RWPE2 (cell line): ENCODE results near the gene P4HB.

Source experiments
- ATAC-seq: fragments of 200-7000 bp; cut with Tn5 transposase; 3 replicates; pipeline ENCODE4 v1.9.1; 2021; ENCODE audit warnings: low read depth
- DNase-seq: peaks from one replicate; pipeline ENCODE4 v3.0.0-alpha.2; 2020; ENCODE audit warnings: low spot score
- H3K27ac ChIP-seq: fragments of 450-650 bp; 2 replicates; pipeline ENCODE4 v1.5.1; 2017; ENCODE audit warnings: mild to moderate bottlenecking; ENCODE audit not compliant: poor library complexity, severe bottlenecking
- H3K27me3 ChIP-seq: fragments of 250-450 bp; sonication (Bioruptor Pico); 2 replicates; pipeline ENCODE4 v1.5.1; 2021; ENCODE audit warnings: mild to moderate bottlenecking, moderate library complexity; ENCODE audit not compliant: insufficient read depth, poor library complexity, severe bottlenecking
- H3K36me3 ChIP-seq: fragments of 250-450 bp; sonication (Bioruptor Pico); 2 replicates; pipeline ENCODE4 v1.5.1; 2020; ENCODE audit warnings: low read depth, mild to moderate bottlenecking, moderate library complexity
- H3K4me1 ChIP-seq: fragments of 250-450 bp; sonication (Bioruptor Pico); 2 replicates; pipeline ENCODE4 v1.5.1; 2021; ENCODE audit warnings: mild to moderate bottlenecking, moderate library complexity; ENCODE audit not compliant: insufficient read depth, poor library complexity, severe bottlenecking
- H3K4me3 ChIP-seq: fragments of 250-450 bp; sonication (Bioruptor Pico); 2 replicates; pipeline ENCODE4 v1.5.1; 2021; ENCODE audit warnings: mild to moderate bottlenecking, moderate library complexity; ENCODE audit not compliant: severe bottlenecking
- H3K9me3 ChIP-seq: fragments of 250-450 bp; sonication (Bioruptor Pico); 2 replicates; pipeline ENCODE4 v1.5.1; 2021; ENCODE audit warnings: mild to moderate bottlenecking, moderate library complexity; ENCODE audit not compliant: severe bottlenecking
- TF ChIP-seq, protein P1 (sequence below): fragments of 450-650 bp; IDR thresholded peaks from one replicate; pipeline ENCODE4 v1.5.1; 2017; ENCODE audit warnings: mild to moderate bottlenecking, moderate library complexity; ENCODE audit not compliant: poor library complexity, severe bottlenecking

The P4HB gene

DNA sequence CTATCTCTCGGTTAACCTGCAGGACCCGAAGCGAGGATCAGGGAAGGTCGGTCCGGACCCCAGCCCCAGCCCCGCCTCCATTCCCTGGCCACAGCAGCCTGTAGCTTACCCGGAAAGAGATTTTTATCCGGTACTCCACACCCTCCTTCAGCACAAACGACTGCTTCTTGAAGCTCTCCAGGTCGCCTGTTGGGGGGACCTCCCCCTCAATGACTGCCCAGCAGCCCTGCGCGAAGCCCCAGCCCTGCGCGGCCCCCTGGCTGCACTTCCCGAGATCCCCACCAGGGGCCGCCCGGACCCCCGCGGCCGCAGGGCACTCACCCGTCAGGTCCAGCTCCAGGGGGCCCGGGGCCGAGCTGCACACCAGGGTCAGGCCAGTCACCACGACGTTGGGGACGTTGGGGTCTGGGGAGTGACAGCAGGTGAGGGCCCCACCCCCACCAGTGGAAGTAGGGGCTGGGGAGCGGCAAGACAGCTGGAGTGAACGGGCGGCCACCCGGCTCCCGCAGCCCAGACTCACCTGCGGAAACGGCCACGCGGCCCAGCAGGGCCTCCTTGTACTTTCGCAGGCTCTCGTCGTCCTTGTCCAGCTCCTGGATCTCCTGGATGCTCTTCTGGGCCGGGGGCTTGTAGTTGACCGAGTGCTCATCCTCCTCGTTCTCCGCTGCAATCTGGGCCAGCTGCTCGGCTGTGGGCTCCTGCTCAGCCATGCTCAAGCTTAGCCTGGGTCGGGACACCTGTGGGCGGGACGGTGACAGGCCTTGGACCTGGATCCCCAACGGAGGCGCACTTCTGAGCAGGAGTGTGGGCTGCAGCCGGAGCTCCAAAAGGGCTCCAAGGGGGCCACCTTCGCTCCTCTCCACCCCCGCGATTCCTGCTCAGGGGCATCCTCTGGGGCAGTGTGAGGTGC lies 9.1 kb upstream of the P4HB start:
- ATAC-seq, result no peak
- DNase-seq, result peak; percentile 75
- Histone ChIP-seq H3K36me3 (peaks cover 47% of the 10 kb centered on the region), H3K4me3 (peak overlapping the region; percentile 82), H3K4me1 (peaks cover 31% of the 10 kb centered on the region), H3K9me3 (no peaks in the 10 kb centered on the region), H3K27me3 (no peaks in the 10 kb centered on the region), H3K27ac (peak overlapping the region; percentile 98)
- TF ChIP-seq, protein P1, sequence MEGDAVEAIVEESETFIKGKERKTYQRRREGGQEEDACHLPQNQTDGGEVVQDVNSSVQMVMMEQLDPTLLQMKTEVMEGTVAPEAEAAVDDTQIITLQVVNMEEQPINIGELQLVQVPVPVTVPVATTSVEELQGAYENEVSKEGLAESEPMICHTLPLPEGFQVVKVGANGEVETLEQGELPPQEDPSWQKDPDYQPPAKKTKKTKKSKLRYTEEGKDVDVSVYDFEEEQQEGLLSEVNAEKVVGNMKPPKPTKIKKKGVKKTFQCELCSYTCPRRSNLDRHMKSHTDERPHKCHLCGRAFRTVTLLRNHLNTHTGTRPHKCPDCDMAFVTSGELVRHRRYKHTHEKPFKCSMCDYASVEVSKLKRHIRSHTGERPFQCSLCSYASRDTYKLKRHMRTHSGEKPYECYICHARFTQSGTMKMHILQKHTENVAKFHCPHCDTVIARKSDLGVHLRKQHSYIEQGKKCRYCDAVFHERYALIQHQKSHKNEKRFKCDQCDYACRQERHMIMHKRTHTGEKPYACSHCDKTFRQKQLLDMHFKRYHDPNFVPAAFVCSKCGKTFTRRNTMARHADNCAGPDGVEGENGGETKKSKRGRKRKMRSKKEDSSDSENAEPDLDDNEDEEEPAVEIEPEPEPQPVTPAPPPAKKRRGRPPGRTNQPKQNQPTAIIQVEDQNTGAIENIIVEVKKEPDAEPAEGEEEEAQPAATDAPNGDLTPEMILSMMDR, result peak; percentile 89

DNA sequence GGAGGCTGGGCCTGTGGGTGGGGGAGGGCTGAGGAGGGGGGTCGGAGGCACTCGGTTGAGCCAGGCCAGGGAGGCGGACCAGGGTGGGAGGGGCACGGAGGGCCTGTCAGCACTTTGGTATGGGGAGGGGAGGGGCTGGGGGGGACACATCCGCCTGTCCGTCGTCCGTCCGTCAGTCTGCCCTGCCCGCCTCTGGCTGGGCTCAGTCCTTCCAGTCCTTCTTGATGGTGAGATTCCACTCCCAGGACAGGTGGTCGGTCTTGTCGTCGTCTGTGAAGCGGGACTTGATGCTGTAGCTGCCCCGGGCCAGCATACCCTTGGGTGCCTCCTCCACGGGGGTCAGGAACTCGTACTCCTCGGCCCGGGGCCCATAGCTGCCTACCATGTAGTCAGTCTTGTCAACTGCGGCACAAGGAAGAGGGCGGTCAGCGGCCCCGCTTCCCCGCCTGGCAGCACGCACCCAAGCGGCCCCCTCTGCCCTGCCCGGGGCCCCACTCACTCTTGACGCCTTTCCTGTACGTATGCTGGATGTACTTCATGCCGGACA lies 8.4 kb upstream of the P4HB start:
- TF ChIP-seq, protein P1, result no peak
- no peaks in the 10 kb centered on the region for H3K9me3 ChIP-seq
- peaks cover 31% of the 10 kb centered on the region for H3K4me1 ChIP-seq
- H3K36me3 ChIP-seq, result peaks cover 54% of the 10 kb centered on the region
- H3K27me3 ChIP-seq, result no peaks in the 10 kb centered on the region
- peak; percentile 96 for DNase-seq
- ATAC-seq, result peak; percentile 36
- peak overlapping the region; percentile 98 for H3K27ac ChIP-seq
- peak overlapping the region; percentile 82 for H3K4me3 ChIP-seq

DNA sequence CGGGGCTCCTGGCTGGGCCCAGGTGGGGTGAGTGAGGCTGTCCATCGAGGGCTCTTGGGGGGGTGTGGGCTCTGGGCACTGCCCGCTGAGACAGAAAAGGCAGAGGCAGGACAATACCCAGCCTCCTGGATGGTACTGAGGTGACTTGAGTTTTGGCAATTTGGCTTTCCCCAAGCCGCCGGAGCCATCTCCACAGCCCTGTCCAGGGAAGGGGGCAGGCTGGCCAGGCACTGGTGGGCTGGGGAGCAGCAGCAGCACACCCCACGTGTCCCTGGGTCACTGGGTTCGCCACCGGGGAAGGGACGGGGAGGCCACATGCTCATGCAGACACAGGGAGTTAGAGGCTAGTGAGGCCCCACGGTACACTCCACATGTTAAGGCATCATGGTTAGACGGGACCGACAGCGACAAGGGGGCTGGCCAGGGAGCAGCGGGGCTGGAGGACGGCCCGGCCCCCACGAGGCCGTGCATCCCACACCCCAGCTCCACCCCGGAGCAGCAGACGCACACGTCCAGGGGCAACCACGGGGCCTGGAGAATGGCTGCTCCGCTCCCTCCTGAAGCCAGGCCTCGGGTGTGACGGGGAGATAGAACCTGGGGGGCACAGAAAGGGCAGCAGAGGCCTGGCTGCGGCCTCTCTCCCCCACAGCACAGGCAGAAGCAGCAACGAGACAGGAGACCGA lies 7.8 kb upstream of the P4HB start:
- peak overlapping the region; percentile 98 for H3K27ac ChIP-seq
- no peaks in the 10 kb centered on the region for H3K9me3 ChIP-seq
- ATAC-seq (peak; percentile 7), DNase-seq (peak; percentile 73)
- no peaks in the 10 kb centered on the region for H3K27me3 ChIP-seq
- TF ChIP-seq, protein P1, result no peak
- H3K36me3 ChIP-seq, result peaks cover 60% of the 10 kb centered on the region
- H3K4me1 ChIP-seq, result peaks cover 31% of the 10 kb centered on the region
- no peak overlapping the region for H3K4me3 ChIP-seq

DNA sequence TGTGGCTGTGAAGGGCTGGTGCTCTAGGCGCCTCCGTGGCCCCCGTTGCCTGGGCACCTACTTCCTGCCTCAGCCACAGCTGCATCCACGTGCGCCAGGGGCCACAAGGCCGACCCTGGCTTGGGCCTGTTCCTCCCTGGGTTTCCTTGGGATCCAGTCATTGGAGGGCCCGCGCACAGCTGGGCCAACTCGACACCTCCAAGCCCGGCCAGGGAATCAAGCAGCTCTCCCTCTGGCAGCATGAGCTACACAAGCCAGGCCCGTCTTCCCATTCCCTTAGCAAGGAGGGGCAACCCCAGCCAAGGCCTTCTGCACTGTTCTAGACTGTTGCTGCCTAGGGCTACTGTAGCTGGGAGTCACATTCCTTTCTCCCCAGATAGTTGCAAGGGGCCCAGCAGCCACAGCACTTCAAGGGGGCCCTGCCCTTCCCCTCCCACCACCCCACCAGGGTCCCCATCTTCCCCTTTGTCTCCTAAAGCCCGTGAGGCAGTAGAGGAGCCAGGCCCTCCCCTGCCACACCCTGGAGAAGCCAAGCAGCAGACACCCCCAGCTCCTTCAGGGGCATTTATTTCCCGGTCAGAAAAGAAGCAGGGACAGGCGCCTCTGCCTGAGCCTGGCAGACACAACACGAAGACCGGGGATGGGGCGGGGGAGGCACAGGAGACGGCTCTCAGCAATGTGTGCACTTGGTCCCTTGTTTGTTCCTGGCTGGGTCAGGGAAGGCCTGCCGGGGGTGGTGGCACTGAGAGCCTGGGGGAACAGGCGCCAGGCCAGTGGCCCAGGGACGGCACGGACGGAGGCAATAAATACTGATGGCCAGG lies 7.0 kb upstream of the P4HB start:
- H3K9me3 ChIP-seq, result no peaks in the 10 kb centered on the region
- H3K27me3 ChIP-seq, result no peaks in the 10 kb centered on the region
- H3K4me3 ChIP-seq, result no peak overlapping the region
- peak; percentile 84 for DNase-seq
- peaks cover 27% of the 10 kb centered on the region for H3K4me1 ChIP-seq
- TF ChIP-seq, protein P1, result no peak
- peaks cover 67% of the 10 kb centered on the region for H3K36me3 ChIP-seq
- H3K27ac ChIP-seq, result peak overlapping the region; percentile 98
- peak; percentile 42 for ATAC-seq
